Rectal smooth muscle tissue (tissue), 1 donor: Measurements from ENCODE around the gene LMO3.

Experiments
- H3K27ac ChIP-seq: one replicate; pipeline ENCODE4 v1.7.0; 2013; ENCODE audit warnings: low read depth, low read length, inconsistent platforms
- H3K27me3 ChIP-seq: one replicate; pipeline ENCODE4 v1.7.0; 2013; ENCODE audit warnings: low read length; ENCODE audit not compliant: control insufficient read depth, insufficient read depth
- H3K36me3 ChIP-seq: one replicate; pipeline ENCODE4 v1.7.0; 2013; ENCODE audit warnings: low read length; ENCODE audit not compliant: control insufficient read depth, insufficient read depth
- H3K4me1 ChIP-seq: one replicate; pipeline ENCODE4 v1.7.0; 2013; ENCODE audit warnings: low read length; ENCODE audit not compliant: control insufficient read depth, insufficient read depth
- H3K4me3 ChIP-seq: one replicate; pipeline ENCODE4 v1.7.0; 2013; ENCODE audit warnings: low read length
- H3K9ac ChIP-seq: one replicate; pipeline ENCODE4 v1.7.0; 2013; ENCODE audit warnings: low read length

Gene LMO3

GRCh38 chr12:16606117-16606200, at the start of gene LMO3:
Gene LMO3 (minus strand): TSS chr12:16606162. CDS start chr12:16600860, 5,302 bp downstream.
- Histone ChIP-seq H3K9ac (peak within 1 kb of the TSS; percentile 51), H3K4me3 (peak within 1 kb of the TSS; percentile 59), H3K27me3 (no peaks in the 10 kb centered on the region), H3K36me3 (no peaks in the 10 kb centered on the region), H3K27ac (peak within 1 kb of the TSS; percentile 89), H3K4me1 (peaks cover 5% of the 10 kb centered on the region)

- Histone ChIP-seq H3K27ac (no peak overlapping the region), H3K27me3 (no peaks in the 10 kb centered on the region), H3K36me3 (no peaks in the 10 kb centered on the region), H3K4me3 (no peak overlapping the region), H3K4me1 (no peaks in the 10 kb centered on the region), H3K9ac (no peak overlapping the region)
Observed at GRCh38 chr12:16636435-16637055, 30.6 kb upstream of the LMO3 start.

DNA sequence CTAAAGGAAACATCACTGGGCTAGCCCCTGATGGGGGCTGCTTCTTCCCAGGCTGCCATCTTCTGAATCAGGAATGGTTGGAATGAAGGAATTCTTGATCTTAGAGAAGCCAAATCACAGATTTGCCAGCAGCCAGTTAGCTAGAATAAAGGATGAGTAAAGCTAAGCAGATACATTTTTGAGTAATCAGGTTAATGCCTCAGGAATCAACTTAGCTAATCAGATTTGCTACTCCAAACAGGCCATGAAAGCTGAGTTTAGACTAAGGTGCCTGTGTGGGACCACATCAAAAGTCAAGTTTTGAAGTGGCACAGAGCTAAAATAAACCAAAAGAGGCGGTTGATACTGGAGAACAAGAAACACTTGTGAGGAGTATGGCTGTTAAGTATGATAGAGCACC, 28.8 kb upstream of the LMO3 start:
- no peak overlapping the region for H3K9ac ChIP-seq
- H3K36me3 ChIP-seq: no peaks in the 10 kb centered on the region
- H3K27me3 ChIP-seq: no peaks in the 10 kb centered on the region
- no peak overlapping the region for H3K4me3 ChIP-seq
- no peak overlapping the region for H3K27ac ChIP-seq
- H3K4me1 ChIP-seq: no peaks in the 10 kb centered on the region

DNA sequence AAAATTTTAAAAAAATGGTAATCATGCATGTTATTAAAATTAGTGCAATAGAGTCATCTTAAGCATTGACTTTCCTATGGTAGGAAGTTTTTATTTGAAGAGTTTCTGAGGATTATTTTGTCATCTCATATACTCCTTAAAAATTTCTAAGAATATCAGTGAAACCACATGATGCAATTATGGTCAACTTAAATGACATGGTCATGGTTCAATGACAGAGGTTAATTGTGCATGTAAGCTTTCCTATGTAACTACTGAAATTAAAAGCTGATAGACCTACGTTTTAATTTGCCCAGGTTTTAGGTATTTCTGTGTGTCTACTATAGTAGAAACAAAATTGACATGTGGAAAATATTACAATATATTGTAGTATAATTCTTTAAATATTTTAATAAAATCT, 21.0 kb upstream of the LMO3 start:
- H3K9ac ChIP-seq: no peak overlapping the region
- peaks cover 2% of the 10 kb centered on the region for H3K4me1 ChIP-seq
- no peaks in the 10 kb centered on the region for H3K27me3 ChIP-seq
- no peak overlapping the region for H3K4me3 ChIP-seq
- H3K27ac ChIP-seq: no peak overlapping the region
- H3K36me3 ChIP-seq: no peaks in the 10 kb centered on the region

- H3K4me1 ChIP-seq: peaks cover 2% of the 10 kb centered on the region
- H3K36me3 ChIP-seq: no peaks in the 10 kb centered on the region
- H3K9ac ChIP-seq: no peak overlapping the region
- no peak overlapping the region for H3K4me3 ChIP-seq
- no peak overlapping the region for H3K27ac ChIP-seq
- no peaks in the 10 kb centered on the region for H3K27me3 ChIP-seq
Observed at GRCh38 chr12:16622338-16622737, 16.4 kb upstream of the LMO3 start.

GRCh38 chr12:16619537-16619936, 13.6 kb upstream of the LMO3 start:
- Histone ChIP-seq H3K27ac (no peak overlapping the region), H3K27me3 (no peaks in the 10 kb centered on the region), H3K4me3 (no peak overlapping the region), H3K36me3 (no peaks in the 10 kb centered on the region), H3K9ac (no peak overlapping the region), H3K4me1 (peaks cover 2% of the 10 kb centered on the region)

DNA sequence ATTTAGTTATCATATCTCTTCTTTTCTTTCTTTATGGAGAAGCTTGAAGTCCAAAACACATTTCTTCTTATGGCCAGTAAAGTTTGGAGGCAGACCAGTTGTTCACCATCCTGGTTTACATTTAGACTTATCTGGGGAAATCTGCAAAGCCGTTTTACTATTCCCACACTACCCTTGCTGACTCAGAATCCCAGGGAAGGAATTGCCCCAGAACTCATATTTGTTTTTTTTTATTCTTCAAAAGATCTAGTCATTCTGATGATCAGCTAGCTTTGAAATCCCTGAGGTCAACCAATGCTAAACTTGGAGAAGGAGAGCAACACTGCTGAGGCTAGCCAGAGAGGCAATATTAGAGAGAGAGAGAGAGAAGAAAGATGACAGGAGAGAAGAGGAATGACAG, 12.3 kb upstream of the LMO3 start:
- Histone ChIP-seq H3K4me1 (peaks cover 2% of the 10 kb centered on the region), H3K27ac (no peak overlapping the region), H3K4me3 (no peak overlapping the region), H3K36me3 (no peaks in the 10 kb centered on the region), H3K9ac (no peak overlapping the region), H3K27me3 (no peaks in the 10 kb centered on the region)

GRCh38 chr12:16613199-16613598, 7.2 kb upstream of the LMO3 start:
- no peak overlapping the region for H3K9ac ChIP-seq
- H3K4me3 ChIP-seq: no peak overlapping the region
- H3K36me3 ChIP-seq: no peaks in the 10 kb centered on the region
- peaks cover 5% of the 10 kb centered on the region for H3K4me1 ChIP-seq
- H3K27ac ChIP-seq: peak overlapping the region; percentile 3
- no peaks in the 10 kb centered on the region for H3K27me3 ChIP-seq

- H3K9ac ChIP-seq: no peak overlapping the region
- peaks cover 5% of the 10 kb centered on the region for H3K4me1 ChIP-seq
- H3K4me3 ChIP-seq: no peak overlapping the region
- H3K36me3 ChIP-seq: no peaks in the 10 kb centered on the region
- H3K27ac ChIP-seq: peak overlapping the region; percentile 55
- no peaks in the 10 kb centered on the region for H3K27me3 ChIP-seq
Observed at GRCh38 chr12:16612647-16613046, 6.7 kb upstream of the LMO3 start.

- peak overlapping the region; percentile 30 for H3K4me3 ChIP-seq
- H3K9ac ChIP-seq: no peak overlapping the region
- peak overlapping the region; percentile 89 for H3K27ac ChIP-seq
- H3K4me1 ChIP-seq: peaks cover 5% of the 10 kb centered on the region
- H3K27me3 ChIP-seq: no peaks in the 10 kb centered on the region
- no peaks in the 10 kb centered on the region for H3K36me3 ChIP-seq
Observed at GRCh38 chr12:16611146-16611545, 5.2 kb upstream of the LMO3 start.

DNA sequence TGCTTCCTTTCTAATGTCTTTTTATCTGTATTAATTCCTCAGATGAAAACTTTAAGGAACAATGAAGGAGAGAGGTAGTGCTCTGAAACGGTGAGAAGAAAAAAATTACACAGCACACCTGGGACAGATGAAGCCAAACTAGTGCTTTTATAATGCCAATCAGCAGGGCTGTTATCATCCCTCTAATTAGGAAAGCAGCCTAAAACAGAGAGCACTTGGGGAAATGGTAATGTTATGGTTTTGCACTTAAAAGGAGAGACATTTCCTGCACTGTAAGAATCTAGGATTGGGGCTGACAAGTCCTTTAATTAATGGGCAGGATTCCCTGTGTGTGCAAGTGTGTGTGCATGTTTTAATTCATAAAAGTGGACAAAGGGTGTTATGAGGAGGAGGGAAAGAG, 4.8 kb upstream of the LMO3 start:
- H3K9ac ChIP-seq: no peak overlapping the region
- peak overlapping the region; percentile 20 for H3K4me3 ChIP-seq
- H3K27me3 ChIP-seq: no peaks in the 10 kb centered on the region
- H3K36me3 ChIP-seq: no peaks in the 10 kb centered on the region
- H3K4me1 ChIP-seq: peaks cover 5% of the 10 kb centered on the region
- H3K27ac ChIP-seq: peak overlapping the region; percentile 89

DNA sequence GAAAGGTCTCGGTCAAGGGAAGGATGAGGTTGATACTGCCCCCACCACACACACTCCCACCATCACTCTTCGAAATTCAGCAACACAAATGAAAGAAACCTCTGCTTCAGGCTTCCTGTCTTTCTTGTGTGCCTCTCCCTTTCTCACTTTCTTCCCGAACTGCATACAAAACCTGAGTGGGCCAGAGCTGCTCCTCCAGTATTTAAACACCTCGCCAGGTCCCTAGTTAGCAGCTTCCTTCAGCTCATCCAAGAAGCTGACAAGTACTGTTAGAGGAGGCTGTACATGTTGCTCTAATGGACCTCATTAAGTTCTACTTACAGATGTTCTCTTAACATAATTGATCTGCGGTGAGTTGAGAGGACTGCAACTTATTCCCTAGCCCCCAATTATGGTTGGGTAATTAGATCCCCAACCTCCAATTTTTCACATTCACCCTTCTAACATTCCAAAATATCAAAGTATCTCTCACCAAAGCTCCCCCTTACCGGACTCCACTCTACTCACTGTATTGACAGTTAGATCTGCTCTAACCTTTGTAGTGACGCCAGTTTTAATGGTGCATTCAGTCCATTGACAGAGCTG, 4.1 kb upstream of the LMO3 start:
- Histone ChIP-seq H3K27me3 (no peaks in the 10 kb centered on the region), H3K9ac (no peak overlapping the region)

GRCh38 chr12:16608946-16609539, 3.1 kb upstream of the LMO3 start:
- H3K36me3 ChIP-seq: no peaks in the 10 kb centered on the region
- no peaks in the 10 kb centered on the region for H3K27me3 ChIP-seq
- H3K9ac ChIP-seq: no peak overlapping the region
- peak overlapping the region; percentile 61 for H3K4me3 ChIP-seq
- H3K27ac ChIP-seq: peak overlapping the region; percentile 89
- H3K4me1 ChIP-seq: peaks cover 5% of the 10 kb centered on the region

More for the DNA sequence above, 4.1 kb upstream of the LMO3 start:
- Histone ChIP-seq H3K4me3 (peak overlapping the region; percentile 61), H3K4me1 (peaks cover 5% of the 10 kb centered on the region), H3K27ac (peak overlapping the region; percentile 89), H3K36me3 (no peaks in the 10 kb centered on the region)
